8988T (cell line): ENCODE results near the gene ARHGEF1.

Experiments used
- DNase-seq: peaks from one replicate; pipeline ENCODE4 v3.0.0; 2011

ARHGEF1 gene

DNA sequence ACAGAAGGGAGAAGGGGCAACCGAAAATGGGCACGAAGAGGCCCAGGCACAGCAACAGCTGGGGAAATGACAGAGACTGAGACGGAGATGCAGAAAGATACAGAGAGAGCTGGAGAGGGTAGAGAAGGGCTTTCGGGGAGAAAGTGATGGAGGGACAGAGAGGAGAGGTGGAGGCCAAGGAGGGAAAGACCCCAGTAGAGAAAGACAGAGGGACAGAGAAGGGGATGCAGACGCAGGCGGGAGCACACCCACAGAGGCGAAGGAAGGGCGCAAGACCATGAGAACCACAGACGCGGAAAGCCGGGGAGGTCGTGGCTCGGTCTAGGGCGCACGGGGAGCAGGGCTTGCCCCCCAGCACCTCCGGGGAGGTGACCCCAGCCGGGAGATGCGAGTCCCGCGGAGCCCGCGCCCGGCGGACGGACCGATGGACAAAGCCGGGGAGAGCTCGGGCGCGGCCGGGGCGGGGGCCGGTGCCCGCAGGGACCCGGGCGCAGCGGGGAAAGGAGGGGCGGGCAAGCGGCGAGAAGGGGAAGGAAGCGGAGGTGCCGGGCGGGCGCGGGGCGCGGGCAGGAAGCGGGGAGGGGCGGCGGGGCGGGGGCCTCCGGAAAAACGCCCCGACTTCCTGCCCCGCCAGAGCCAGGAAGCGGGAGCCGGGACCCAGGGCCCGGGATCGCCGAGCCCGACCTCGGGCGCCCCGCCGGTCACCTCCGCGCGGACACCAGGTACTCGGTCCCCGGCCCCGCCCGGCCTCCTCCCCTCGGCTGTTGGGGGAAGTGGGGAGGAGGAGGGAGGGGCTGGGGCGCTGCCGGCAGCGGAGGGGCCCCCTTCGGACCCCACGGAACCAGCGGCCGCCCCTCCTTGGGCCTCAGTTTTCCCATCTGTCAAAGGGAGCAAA, at the start of gene ARHGEF1:
Gene ARHGEF1, plus strand, starts transcription at position 617 of the 895 bp plus-strand sequence. CDS start 4,899 bp downstream, outside the sequence.
- peak; percentile 72 for DNase-seq

DNA sequence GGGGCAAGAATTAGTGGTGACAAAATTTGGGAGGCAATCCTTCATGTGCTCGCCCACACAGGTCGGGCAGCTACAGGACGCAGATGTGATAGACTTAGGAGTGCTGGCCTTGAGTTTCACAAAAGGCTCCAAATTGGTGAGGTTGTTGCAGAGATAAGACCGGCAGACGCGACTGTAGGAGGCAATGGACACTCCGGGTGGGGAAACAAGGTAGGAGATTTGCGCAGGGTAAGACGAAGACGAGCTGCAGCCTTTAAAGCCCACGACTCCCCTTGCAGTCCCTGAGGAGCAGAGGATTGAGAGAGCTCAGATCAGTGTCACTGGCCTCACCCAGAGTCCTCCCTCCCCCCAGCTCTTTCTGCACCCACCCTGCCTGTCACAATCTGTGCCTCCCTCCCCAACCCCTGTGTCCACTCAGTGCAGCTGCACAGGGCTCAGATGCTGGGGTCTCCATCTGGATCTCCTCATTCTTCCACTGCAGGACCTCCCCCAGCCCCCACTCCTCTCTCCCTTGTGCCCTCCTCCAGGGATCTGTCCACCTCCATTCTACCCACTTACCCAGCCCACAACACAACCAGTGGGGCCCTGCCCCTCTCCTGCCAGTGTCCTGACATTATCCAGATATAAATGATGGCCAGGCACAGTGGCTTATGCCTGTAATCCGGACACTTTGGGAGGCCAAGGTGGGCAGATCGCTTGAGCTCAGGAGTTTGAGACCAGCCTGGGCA, 44.8 kb upstream of the ARHGEF1 start:
- no peak for DNase-seq

DNA sequence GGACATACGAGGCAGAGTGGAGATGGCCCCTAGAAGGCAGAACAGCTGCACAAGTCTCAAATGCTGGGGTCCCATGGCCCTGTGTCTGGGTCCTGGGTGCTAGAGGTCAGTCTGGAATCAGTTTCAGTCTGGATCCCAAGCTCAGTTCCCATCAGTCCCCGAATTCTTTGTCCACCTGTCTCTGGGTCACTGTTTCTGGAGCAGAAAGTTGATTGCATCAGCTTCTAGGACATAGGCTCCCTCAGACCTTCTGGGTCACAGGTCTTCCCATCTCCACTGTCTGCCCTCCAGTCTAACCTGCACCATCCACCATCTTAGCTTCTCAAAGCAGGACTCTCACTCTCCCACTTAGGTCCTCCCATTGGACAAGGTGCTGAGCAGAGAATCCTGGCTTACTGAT, 43.8 kb upstream of the ARHGEF1 start:
- no peak for DNase-seq

- no peak for DNase-seq
These were observed 39.6 kb upstream of the ARHGEF1 start for GRCh38 chr19:41843371-41843770.

GRCh38 chr19:41844601-41845000, 38.4 kb upstream of the ARHGEF1 start, which contains the start of gene LYPD4:
LYPD4 (minus strand) TSS chr19:41844683; CDS start chr19:41839285, 5,398 bp downstream.
- DNase-seq: no peak

- no peak for DNase-seq
These were observed 38.2 kb upstream of the ARHGEF1 start, which contains the start of gene DMRTC2 for GRCh38 chr19:41845001-41845050. DMRTC2 (plus strand) TSS chr19:41845042; CDS start chr19:41847429, 2,387 bp downstream.

- no peak for DNase-seq
These were observed 37.9 kb upstream of the ARHGEF1 start for GRCh38 chr19:41845051-41845590.

- DNase-seq: no peak
These were observed 35.5 kb upstream of the ARHGEF1 start for GRCh38 chr19:41847351-41848105.

GRCh38 chr19:41848666-41849065, 34.3 kb upstream of the ARHGEF1 start:
- DNase-seq: no peak

- no peak for DNase-seq
These were observed 33.9 kb upstream of the ARHGEF1 start for GRCh38 chr19:41849067-41849466.

DNA sequence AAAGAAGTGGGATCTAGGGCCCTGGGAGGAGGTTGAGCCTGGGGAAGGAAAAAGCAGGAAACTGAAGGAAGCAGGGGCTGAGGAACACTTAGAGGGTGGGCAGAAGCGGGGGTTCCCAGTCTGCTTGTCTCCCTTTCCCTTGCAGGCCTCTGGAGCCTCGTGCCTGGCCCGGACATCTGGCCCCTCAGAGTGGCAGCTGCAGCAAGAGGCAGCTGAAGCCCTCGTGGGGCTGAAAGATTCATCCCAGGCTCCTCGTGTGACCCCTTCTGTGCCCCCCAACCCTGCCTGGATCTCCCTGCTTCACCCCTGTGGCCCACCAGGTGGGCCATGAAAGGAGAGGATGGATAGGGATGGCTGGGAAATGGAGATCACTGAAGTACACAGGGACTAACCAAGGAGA, 32.6 kb upstream of the ARHGEF1 start:
- DNase-seq: no peak

GRCh38 chr19:41851456-41851855, 31.5 kb upstream of the ARHGEF1 start:
- no peak for DNase-seq

DNA sequence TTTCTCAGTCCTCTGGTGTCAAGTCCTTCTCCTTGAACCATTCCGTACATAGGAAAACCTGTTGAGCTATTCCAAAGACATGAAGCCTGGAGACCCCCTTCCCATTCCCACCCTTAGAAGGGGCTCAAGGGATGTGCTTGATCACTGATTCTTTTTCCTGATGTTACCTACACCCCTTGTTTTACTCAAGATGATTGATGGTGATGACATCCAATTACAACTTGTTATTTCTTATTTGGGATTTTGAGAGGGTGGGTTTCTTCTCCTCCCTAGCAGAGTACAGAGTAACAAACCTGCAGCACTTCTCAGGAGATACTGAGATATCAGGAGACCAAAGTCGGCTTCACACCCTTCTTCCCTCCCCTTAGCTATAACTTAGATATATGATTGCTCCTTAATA, 29.6 kb upstream of the ARHGEF1 start:
- no peak for DNase-seq

GRCh38 chr19:41853768-41854167, 29.2 kb upstream of the ARHGEF1 start:
- DNase-seq: no peak

DNA sequence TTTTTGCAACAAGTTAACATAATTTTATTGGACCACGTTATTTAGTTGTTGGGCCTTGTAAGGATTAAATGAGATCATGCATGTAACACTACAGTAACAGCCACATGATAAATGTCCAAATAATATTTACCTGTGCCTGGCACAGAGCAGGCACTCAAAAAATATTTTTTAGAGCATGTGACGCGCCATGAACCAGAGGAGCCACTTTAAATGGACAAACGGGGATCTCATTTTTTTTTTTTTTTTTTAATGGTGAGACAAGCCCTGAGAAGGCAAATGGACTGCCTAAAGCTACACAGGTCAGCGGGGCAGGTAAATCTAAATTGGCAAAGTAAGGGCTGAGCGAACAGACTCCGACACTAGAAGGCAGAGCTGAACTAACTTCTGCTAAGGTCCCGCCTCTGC, 23.8 kb upstream of the ARHGEF1 start:
- no peak for DNase-seq

- peak; percentile 87 for DNase-seq
These were observed 23.2 kb upstream of the ARHGEF1 start, which contains the start of gene RPS19 for GRCh38 chr19:41859618-41860418. RPS19 (plus strand) TSS chr19:41860255; CDS start chr19:41860775, 520 bp downstream.

- DNase-seq: no peak
These were observed 22.4 kb upstream of the ARHGEF1 start for GRCh38 chr19:41860419-41861115.

DNA sequence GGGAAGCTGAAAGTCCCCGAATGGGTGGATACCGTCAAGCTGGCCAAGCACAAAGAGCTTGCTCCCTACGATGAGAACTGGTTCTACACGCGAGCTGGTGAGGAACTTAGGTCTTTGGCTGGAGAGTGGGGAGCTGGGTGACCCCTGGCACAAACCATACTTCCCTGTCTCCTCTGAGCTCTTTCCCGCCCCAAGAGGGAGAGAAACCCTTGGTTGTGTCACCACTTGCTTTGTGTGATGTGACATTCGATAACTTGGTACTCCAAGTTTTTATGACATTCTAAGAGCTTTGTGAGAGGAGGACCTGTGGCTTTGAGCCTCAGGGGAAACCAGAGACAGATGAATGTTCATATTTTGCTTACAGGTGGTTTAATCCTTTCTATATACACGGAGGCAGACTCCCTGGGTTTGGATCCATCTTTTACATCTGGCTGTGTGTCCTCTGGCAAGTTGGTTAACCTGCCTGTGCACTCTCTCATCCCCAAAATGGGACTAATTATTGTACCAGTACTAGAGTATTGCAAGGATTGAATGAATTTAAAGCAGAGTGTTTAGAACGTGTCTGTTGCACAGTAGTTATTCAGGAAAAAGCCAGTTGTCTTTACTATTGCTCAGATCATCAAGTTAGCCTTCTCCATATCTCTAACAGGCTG, 21.7 kb upstream of the ARHGEF1 start:
- no peak for DNase-seq

DNA sequence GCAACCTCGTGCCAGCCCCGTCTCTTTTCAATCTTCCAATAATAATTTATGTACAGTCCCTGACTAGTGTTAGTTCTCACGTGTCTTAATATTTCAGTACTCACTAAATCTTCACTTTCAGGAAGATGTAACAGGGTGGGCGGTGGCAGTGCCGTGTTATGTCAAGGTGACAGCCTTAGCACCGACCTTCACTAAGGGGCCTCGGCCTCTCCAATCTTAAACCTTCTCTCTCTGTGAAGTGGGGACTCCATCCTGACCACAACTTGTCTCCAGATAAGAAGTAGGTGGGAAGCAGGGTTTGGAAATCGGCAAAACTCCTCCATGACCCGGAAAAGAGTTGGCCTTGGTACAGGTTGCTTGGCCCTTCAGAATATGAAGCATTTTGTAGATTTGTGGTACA, 21.1 kb upstream of the ARHGEF1 start:
- DNase-seq: no peak

GRCh38 chr19:41862445-41862986, 20.5 kb upstream of the ARHGEF1 start:
- DNase-seq: no peak
